Thoracic aorta (tissue), 2 donors: ENCODE results near the gene OR10D3. TPM values are rescaled to one million over a fixed set of nuclear protein-coding genes. Genes with fewer than 3 reads are reported as not detected.

Experiments used
- ATAC-seq: fragments of 150-250 bp; one replicate; pipeline ENCODE4 v1.8.0; 2017; ENCODE audit warnings: low read depth; ENCODE audit not compliant: insufficient number of reproducible peaks, low FRiP score
- DNase-seq: peaks from one replicate; pipeline ENCODE4 v3.0.0-alpha.2; 2020; ENCODE audit warnings: low spot score
- H3K27ac ChIP-seq, 2 donors: fragments of 200-600 bp; sonication (generic); 1 replicate in 1 of 2; 2 replicates in 1 of 2; pipeline ENCODE4 v1.5.1; 2016; ENCODE audit warnings: mild to moderate bottlenecking in 2 of 2, moderate library complexity in 2 of 2
- H3K27me3 ChIP-seq: fragments of 200-600 bp; sonication (generic); replicated peaks from 2 replicates; pipeline ENCODE4 v1.6.0; 2016; ENCODE audit warnings: mild to moderate bottlenecking; ENCODE audit not compliant: insufficient read depth
- H3K36me3 ChIP-seq: fragments of 200-600 bp; sonication (generic); one replicate; pipeline ENCODE4 v1.5.1; 2016
- H3K4me1 ChIP-seq, 2 donors: fragments of 200-600 bp; sonication (generic); 1 replicate in 1 of 2; 2 replicates in 1 of 2; pipeline versions ENCODE4 v1.5.1 to v1.6.0; 2016; ENCODE audit warnings: low read depth in 2 of 2, mild to moderate bottlenecking in 1 of 2; ENCODE audit not compliant: control insufficient read depth in 1 of 2
- H3K4me3 ChIP-seq: fragments of 200-600 bp; sonication (generic); 2 replicates; pipeline ENCODE4 v1.5.1; 2016; ENCODE audit warnings: mild to moderate bottlenecking
- H3K9me3 ChIP-seq: fragments of 200-600 bp; sonication (generic); 2 replicates; pipeline ENCODE4 v1.5.1; 2016
- CTCF ChIP-seq: fragments of 200-600 bp; sonication (generic); IDR thresholded peaks from one replicate; pipeline ENCODE4 v1.5.1; 2019; ENCODE audit warnings: antibody characterized with exemption
- total RNA-seq, 2 donors: library from RNA; depleted of rRNA; stranded (reverse); fragments of >200 nt; gene quantifications; one replicate each; pipeline versions ENCODE4 v1.1.0 to v1.2.3, GENCODE V29; 2016

OR10D3 gene
- total RNA-seq, 2 donors from 2014 or later = not detected

- Histone ChIP-seq H3K4me1 (no peaks in the 10 kb centered on the region), H3K27ac (no peak overlapping the region), H3K9me3 (no peaks in the 10 kb centered on the region), H3K4me3 (no peak overlapping the region), H3K27me3 (no peaks in the 10 kb centered on the region), H3K36me3 (no peaks in the 10 kb centered on the region)
- no peak for TF ChIP-seq CTCF
- DNase-seq = no peak
- ATAC-seq = no peak
Measured at GRCh38 chr11:124202951-124203350, 19.8 kb downstream of the OR10D3 start.

- ATAC-seq (no peak), DNase-seq (no peak)
- no peak for TF ChIP-seq CTCF
- H3K36me3 ChIP-seq = no peaks in the 10 kb centered on the region
- no peaks in the 10 kb centered on the region for H3K9me3 ChIP-seq
- H3K4me3 ChIP-seq = no peak overlapping the region
- no peaks in the 10 kb centered on the region for H3K27me3 ChIP-seq
- H3K4me1 ChIP-seq = no peaks in the 10 kb centered on the region
- no peak overlapping the region for H3K27ac ChIP-seq
Measured at GRCh38 chr11:124204008-124204407, 20.9 kb downstream of the OR10D3 start.

- H3K4me1 ChIP-seq = no peaks in the 10 kb centered on the region
- H3K27me3 ChIP-seq = no peaks in the 10 kb centered on the region
- ATAC-seq (no peak), DNase-seq (no peak)
- no peak for TF ChIP-seq CTCF
- H3K36me3 ChIP-seq = no peaks in the 10 kb centered on the region
- no peak overlapping the region for H3K4me3 ChIP-seq
- no peak overlapping the region for H3K27ac ChIP-seq
- no peaks in the 10 kb centered on the region for H3K9me3 ChIP-seq
Measured at GRCh38 chr11:124207102-124207792, 24.1 kb downstream of the OR10D3 start.

- Histone ChIP-seq H3K4me3 (no peak overlapping the region), H3K9me3 (no peaks in the 10 kb centered on the region), H3K4me1 (no peaks in the 10 kb centered on the region), H3K27ac (no peak overlapping the region), H3K27me3 (no peaks in the 10 kb centered on the region), H3K36me3 (no peaks in the 10 kb centered on the region)
- DNase-seq (no peak), ATAC-seq (no peak)
- TF ChIP-seq CTCF = no peak
Measured at GRCh38 chr11:124209824-124210357, 26.7 kb downstream of the OR10D3 start.

GRCh38 chr11:124210421-124210820, 27.3 kb downstream of the OR10D3 start:
- TF ChIP-seq CTCF = no peak
- DNase-seq (no peak), ATAC-seq (no peak)

More at GRCh38 chr11:124210421-124210820, 27.3 kb downstream of the OR10D3 start:
- no peak overlapping the region for H3K4me3 ChIP-seq
- H3K27me3 ChIP-seq = no peaks in the 10 kb centered on the region
- H3K36me3 ChIP-seq = no peaks in the 10 kb centered on the region
- H3K4me1 ChIP-seq = no peaks in the 10 kb centered on the region
- no peak overlapping the region for H3K27ac ChIP-seq
- no peaks in the 10 kb centered on the region for H3K9me3 ChIP-seq
